ENCODE data around the gene MAML1.
A peak's percentile ranks its signal among the peaks of the same experiment; 100 is the strongest.
"Not testable (repeated sequence)": the region's sequence is repeated elsewhere in the genome, so short reads cannot be mapped to it uniquely, and the experiment has no call there.

The MAML1 gene, protein sequence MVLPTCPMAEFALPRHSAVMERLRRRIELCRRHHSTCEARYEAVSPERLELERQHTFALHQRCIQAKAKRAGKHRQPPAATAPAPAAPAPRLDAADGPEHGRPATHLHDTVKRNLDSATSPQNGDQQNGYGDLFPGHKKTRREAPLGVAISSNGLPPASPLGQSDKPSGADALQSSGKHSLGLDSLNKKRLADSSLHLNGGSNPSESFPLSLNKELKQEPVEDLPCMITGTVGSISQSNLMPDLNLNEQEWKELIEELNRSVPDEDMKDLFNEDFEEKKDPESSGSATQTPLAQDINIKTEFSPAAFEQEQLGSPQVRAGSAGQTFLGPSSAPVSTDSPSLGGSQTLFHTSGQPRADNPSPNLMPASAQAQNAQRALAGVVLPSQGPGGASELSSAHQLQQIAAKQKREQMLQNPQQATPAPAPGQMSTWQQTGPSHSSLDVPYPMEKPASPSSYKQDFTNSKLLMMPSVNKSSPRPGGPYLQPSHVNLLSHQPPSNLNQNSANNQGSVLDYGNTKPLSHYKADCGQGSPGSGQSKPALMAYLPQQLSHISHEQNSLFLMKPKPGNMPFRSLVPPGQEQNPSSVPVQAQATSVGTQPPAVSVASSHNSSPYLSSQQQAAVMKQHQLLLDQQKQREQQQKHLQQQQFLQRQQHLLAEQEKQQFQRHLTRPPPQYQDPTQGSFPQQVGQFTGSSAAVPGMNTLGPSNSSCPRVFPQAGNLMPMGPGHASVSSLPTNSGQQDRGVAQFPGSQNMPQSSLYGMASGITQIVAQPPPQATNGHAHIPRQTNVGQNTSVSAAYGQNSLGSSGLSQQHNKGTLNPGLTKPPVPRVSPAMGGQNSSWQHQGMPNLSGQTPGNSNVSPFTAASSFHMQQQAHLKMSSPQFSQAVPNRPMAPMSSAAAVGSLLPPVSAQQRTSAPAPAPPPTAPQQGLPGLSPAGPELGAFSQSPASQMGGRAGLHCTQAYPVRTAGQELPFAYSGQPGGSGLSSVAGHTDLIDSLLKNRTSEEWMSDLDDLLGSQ

DNA sequence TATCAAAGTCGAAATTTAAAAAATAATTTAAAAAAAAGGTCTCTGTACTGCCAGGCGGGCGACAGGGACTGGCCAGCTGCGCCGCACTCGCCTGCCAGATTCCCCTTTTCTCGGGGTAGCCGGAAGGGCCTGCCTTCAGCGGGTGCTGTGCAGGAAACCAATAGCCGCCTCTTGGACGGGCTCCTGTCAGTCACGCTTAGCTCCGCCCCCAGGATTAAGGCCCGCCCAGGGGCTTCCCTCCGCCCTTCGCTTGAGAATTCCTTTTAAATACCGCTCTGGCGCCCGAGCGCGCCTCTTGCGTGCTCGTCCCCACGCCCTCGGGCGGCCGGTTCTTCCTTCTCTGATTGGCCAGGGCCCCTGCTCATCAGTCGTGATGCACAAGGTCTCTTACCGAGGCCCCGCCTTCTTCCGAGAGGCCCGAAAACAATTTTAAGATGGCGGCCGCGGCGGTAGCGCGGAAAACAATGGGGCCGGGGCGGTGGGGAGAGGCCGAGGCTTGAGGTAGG lies at the start of gene MAML1:
TSS of gene MAML1 (plus strand) at position 411 of the 506 bp plus-strand sequence. CDS start 291 bp downstream, outside the sequence.
- DNase-seq (ENCODE audit: low read depth) = peak; percentile 99

GRCh38 chr5:179689212-179689611 lies 43.4 kb upstream of the MAML1 start:
- not testable (repeated sequence) for DNase-seq (ENCODE audit: low read depth)

- no peak for DNase-seq (ENCODE audit: low read depth)
These were observed 38.1 kb upstream of the MAML1 start for GRCh38 chr5:179694561-179694960.

DNA sequence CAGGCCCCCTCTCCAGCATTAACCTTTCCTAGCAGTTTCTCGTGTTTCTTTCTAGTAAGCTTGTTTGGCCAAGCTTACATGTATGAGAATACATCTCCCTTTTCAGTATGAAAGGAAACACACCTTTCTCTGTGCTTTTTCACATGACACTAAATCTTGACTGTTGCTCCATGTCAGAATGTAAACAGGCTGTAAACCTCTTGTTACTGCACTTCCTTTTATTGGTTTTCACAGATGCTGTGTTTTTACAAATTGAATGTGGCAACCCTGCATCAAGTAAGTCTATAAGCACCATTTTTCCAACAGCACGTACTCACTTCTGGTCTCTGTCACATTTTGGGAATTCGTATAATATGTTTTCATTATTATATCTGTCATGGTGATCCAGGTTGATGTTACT lies 36.0 kb upstream of the MAML1 start:
- no peak for DNase-seq (ENCODE audit: low read depth)

DNA sequence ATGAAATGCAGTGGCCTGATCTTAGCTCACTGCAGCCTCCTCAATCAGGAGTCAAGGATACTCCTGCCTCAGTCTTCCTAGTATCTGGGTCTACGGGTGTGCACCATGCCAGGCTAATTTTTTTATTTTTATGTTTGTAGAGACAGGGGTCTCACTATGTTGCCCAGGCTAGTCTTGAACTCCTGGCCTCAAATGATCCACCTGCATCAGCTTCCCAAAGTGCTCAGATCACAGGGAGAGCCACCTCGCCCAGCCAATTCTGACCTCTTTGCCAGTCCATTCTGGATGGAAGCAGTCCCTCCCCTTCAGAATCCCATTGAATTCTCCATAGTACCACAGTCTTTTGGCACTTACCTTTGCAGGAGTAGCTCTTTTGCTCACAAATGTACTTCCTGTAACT lies 35.5 kb upstream of the MAML1 start:
- no peak for DNase-seq (ENCODE audit: low read depth)

DNA sequence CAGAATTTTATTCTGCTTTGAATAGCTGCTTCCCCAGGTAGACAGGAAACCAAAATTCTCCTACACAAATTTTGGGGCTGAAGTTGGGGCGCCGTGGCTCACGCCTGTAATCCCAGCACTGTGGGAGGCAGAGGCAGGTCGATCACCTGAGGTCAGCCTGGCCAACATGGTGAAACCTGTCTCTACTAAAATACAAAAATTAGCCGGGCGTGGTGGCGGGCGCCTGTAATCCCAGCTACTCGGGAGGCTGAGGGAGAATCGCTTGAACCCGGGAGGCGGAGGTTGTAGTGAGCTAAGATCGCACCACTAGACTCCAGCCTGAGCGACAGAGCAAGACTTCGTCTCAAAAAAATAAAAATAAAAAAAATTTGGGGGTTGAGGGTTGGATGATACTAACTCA lies 35.1 kb upstream of the MAML1 start:
- not testable (repeated sequence) for DNase-seq (ENCODE audit: low read depth)

- peak; percentile 99 for DNase-seq (ENCODE audit: low read depth)
These were observed 34.4 kb upstream of the MAML1 start for GRCh38 chr5:179697993-179698934.

- no peak for DNase-seq (ENCODE audit: low read depth)
These were observed 33.5 kb upstream of the MAML1 start, which contains the start of gene CANX for GRCh38 chr5:179698935-179699615. Gene CANX, plus strand, starts transcription at chr5:179698967. Its CDS starts 6,715 bp downstream, at chr5:179705682.

DNA sequence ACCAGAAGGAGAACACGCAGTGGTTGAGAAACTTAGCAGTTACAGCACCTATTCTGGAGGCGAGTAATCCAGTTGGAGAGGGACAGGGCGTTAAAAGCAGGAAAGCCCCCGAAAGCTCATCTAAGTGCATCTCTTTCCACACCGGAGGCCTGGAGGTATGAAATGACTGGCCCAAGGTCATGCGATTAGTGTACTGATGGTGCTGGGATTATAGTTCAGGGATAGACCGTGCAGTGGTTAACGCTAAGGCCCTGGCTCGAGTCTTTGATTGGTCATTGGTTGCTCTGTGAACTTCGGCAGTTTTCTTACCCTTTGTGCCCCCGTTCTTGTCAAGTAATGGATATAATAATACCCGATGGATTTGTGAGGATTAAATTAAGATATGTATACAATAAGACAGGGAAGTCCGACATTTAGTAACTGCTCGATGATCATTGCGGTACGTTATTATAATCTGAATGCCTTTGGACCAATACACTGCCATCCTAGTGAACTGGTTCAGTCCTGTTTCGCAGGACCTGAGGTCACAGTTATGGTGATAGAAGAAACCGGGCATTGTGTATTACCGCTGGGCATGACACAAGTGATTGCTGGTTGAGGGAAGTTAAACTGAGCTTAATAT lies 32.9 kb upstream of the MAML1 start:
- no peak for DNase-seq (ENCODE audit: low read depth)

DNA sequence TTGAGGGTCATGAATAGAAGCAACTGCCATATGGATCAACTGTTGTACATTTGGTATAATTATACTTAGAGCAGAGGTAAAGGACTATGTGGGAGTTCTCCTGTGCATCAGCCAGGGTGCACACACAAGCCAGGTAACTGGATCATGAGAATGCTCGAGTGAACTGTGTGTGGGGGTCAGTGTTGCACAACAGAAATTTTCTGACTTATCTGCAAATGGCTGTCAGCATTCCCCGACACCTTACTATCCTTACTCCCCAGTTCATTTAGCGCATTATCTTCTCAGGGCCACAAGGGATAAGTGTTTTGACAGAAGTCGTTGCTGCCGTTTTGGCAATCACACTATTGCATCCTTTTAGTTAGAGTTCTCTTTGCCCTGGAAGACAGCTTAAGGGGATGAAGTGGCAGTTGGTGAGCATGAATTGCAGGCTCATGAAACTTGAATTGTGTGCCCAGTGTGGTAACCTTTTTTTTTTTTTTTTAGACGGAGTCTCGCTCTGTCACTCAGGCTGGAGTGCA lies 32.2 kb upstream of the MAML1 start:
- no peak for DNase-seq (ENCODE audit: low read depth)

DNA sequence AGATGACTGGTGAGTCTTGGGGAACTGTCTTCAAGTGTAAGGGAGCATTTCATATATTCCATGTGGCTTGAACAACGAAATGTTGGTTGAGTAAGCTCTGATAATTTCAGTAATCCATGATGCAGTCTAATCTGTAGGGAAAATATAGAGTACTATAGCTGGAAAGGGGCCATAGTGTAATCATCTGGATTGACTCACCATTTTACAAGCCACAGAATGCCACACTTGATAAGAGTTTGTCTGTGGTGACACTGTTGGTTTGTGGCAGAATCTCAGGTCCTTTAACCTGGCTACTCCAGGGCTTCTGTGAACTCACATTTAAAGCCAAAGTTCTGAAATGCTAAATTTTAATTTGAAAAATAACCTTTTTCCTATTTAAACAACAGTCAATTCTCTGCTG lies 16.3 kb upstream of the MAML1 start:
- no peak for DNase-seq (ENCODE audit: low read depth)

DNA sequence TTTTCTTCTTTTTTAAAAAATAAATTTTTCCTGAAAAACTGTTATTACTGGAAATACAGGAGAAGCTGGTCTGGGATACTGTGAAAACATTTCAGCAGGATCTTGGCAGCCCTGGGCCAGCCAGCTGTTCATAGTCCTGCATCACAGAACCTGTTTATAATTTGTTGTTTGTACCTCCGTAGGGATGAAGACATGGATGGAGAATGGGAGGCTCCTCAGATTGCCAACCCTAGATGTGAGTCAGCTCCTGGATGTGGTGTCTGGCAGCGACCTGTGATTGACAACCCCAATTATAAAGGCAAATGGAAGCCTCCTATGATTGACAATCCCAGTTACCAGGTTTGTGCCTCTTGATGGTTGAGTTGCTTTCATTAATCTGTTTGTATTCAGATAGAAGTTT lies 12.4 kb upstream of the MAML1 start:
- no peak for DNase-seq (ENCODE audit: low read depth)

GRCh38 chr5:179724163-179724562 lies 8.5 kb upstream of the MAML1 start:
- DNase-seq (ENCODE audit: low read depth) = no peak

DNA sequence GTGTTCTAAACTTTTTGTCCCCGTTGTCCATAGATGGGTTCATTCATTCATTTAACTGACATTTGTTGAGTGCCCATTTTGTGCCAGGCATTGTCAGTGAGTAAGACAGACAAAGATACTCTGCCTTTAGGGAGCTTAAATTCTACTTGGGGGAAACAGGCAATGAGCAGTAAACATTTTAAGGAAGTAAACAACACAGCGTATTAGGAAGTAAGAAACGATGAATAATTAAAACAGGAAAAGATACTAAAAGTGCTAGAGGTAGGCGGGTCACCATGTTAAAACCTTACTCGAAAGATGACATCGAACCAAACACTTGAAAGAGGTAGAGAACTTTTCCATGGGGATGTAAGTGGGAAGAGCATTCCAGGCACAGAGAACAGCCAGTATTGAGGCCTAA lies 5.5 kb upstream of the MAML1 start:
- no peak for DNase-seq (ENCODE audit: low read depth)

- DNase-seq (ENCODE audit: low read depth) = no peak
These were observed 3.3 kb upstream of the MAML1 start for GRCh38 chr5:179729303-179729702.

- no peak for DNase-seq (ENCODE audit: low read depth)
These were observed 2.9 kb upstream of the MAML1 start for GRCh38 chr5:179729727-179730126.

DNA sequence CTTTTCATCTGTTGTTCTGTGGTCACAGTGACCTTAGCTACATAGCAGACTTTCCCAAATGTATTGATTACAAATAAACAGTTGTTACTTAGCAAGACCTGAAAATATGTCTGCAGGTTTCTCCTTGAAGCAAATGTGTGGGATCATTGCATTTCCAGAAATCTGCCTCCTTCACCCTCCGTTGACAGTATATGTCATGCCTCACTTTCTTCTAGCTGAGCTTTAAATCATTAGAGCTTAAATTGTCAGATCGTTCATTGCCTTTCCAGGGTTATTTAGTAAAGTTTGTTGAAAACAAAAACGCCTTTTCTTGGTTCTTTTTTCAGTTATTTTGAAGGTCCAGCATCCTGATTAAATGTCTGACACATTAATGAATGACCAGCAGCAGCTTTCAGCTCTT lies 2.3 kb upstream of the MAML1 start:
- no peak for DNase-seq (ENCODE audit: low read depth)

DNA sequence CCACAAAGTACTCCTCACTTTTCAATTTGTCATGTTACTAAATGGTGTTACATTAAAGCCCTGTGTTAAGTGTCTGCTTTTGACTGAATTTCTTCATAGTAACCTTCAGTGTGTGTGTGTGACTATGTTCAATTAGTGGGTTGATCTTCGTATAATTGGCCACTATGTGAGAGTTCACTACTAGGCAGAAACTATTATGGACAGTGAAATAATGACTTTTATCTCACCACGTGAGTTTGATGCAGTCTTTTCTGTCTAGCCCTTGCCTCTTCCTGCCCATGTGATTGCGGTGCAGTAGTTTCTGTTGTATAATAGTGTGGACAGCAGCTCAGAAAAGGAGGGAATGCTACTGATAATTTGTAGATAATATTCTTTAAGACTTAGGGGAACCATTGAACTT lies 1.8 kb upstream of the MAML1 start:
- no peak for DNase-seq (ENCODE audit: low read depth)

- peak; percentile 65 for DNase-seq (ENCODE audit: low read depth)
These were observed 721 bp upstream of the MAML1 start for GRCh38 chr5:179731791-179732411.

Measured in GM04504 (cell line).